ENCODE results near the gene SCD5. TPM values are rescaled to one million over a fixed set of nuclear protein-coding genes. Genes with fewer than 3 reads are reported as not detected.

SCD5 gene
- total and polyA plus RNA-seq, 2 of the 4 experiments (the other 2 are of a cell fraction), result 12.4 to 13.5 TPM

- ChIA-PET CTCF (no interaction called here), POLR2A (ENCODE audit: unreplicated experiment) (no interaction called here)
- intact Hi-C loops (cut with micrococcal nuclease) (no loop called here), dilution Hi-C loops (cut with HindIII; ENCODE audit: low sequenced_read_pairs, unreplicated experiment) (no loop called here), in situ Hi-C loops (cut with MboI; ENCODE audit: low sequenced_read_pairs) (no loop called here)
- H3K27ac ChIP-seq (ENCODE audit: insufficient read depth, low read length), result no peak overlapping the region
- no peak overlapping the region for H2AK5ac ChIP-seq (ENCODE audit: low read depth, low read length)
- H3K4me2 ChIP-seq (ENCODE audit: low read depth, low read length), result no peak overlapping the region
- H3K4ac ChIP-seq (ENCODE audit: low read depth, low read length), result no peak overlapping the region
- H3K56ac ChIP-seq (ENCODE audit: extremely low read depth, insufficient read depth, low read length), result no peak overlapping the region
- no peak overlapping the region for H3K9ac ChIP-seq (ENCODE audit: low read depth, low read length)
- H2BK5ac ChIP-seq (ENCODE audit: low read depth, low read length, poor library complexity, severe bottlenecking), result no peak overlapping the region
- DNase-seq (no peak), ATAC-seq (ENCODE audit: low read depth) (no peak)
- H3K27me3 ChIP-seq (ENCODE audit: control insufficient read depth, insufficient read depth, low read length), result no peaks in the 10 kb centered on the region
- H2BK20ac ChIP-seq (ENCODE audit: low read depth, low read length), result no peak overlapping the region
- no peak overlapping the region for H4K8ac ChIP-seq (ENCODE audit: low read depth in 2 of 2, low read length in 2 of 2)
- no peaks in the 10 kb centered on the region for H3K9me3 ChIP-seq (ENCODE audit: control insufficient read depth, insufficient read depth, low read length)
- no peak overlapping the region for H3K4me3 ChIP-seq (ENCODE audit: insufficient read depth, low read depth, low read length)
- 60% methylated on average over 1 of the region's 2 CpGs; no CpG with 5 or more reads in 1 of the 2 experiments for WGBS, 2 experiments (ENCODE audit: extremely low coverage in 2 of 2, insufficient read length in 1 of 2)
- H3K4me1 ChIP-seq (ENCODE audit: control insufficient read depth, insufficient read depth, low read length), result no peaks in the 10 kb centered on the region
- 0 out of 2 replicates have a peak, but pooled peaks cover 2% of the 10 kb centered on the region for H3K36me3 ChIP-seq (ENCODE audit: control insufficient read depth, insufficient read depth, low read length)
- H4K20me1 ChIP-seq (ENCODE audit: insufficient read depth, low read length), result no peaks in the 10 kb centered on the region
- no peak overlapping the region for H2BK120ac ChIP-seq (ENCODE audit: low read depth, low read length)
- TF ChIP-seq CTCF (conservative IDR thresholded peaks at IDR 0.05; ENCODE audit: low read depth, low read length), result no peak
- no peak for TF ChIP-seq USF2 (IDR thresholded peaks at IDR 0.05; ENCODE audit: low read depth, low read length)
- no peak for TF ChIP-seq MXI1 (IDR thresholded peaks at IDR 0.05; ENCODE audit: borderline replicate concordance, low read depth, low read length)
- no peak for TF ChIP-seq RAD21 (IDR thresholded peaks at IDR 0.05; ENCODE audit: low read length)
- no peak for TF ChIP-seq ELK1 (IDR thresholded peaks at IDR 0.05; ENCODE audit: borderline replicate concordance, low read depth, low read length)
- TF ChIP-seq FOS (IDR thresholded peaks at IDR 0.05; ENCODE audit: low read depth, low read length), result no peak
- no peak for TF ChIP-seq RFX5 (IDR thresholded peaks at IDR 0.05; ENCODE audit: low read depth, low read length)
- no peak for TF ChIP-seq SMC3 (IDR thresholded peaks at IDR 0.05; ENCODE audit: low read depth, low read length)
- no peak for TF ChIP-seq POLR2A (IDR thresholded peaks at IDR 0.05; ENCODE audit: low read depth, low read length)
- no peak for TF ChIP-seq CEBPB (IDR thresholded peaks at IDR 0.05; ENCODE audit: low read depth, low read length)
- TF ChIP-seq MAFK (IDR thresholded peaks at IDR 0.05; ENCODE audit: low read depth, low read length), result no peak
- TF ChIP-seq CHD1 (IDR thresholded peaks at IDR 0.05; ENCODE audit: low read depth, low read length), result no peak
- no peak for TF ChIP-seq NFE2L2 (IDR thresholded peaks at IDR 0.05; ENCODE audit: low read depth, low read length)
- no peak for TF ChIP-seq BHLHE40 (IDR thresholded peaks at IDR 0.05; ENCODE audit: low read depth, low read length)
- no peak for TF ChIP-seq RCOR1 (IDR thresholded peaks at IDR 0.05; ENCODE audit: insufficient replicate concordance, low read length)
- TF ChIP-seq MAZ (IDR thresholded peaks at IDR 0.05; ENCODE audit: borderline replicate concordance, low read depth, low read length), result no peak
- no peak overlapping the region for H3K14ac ChIP-seq (replicated peaks; ENCODE audit: low read depth, low read length)
- H3K23ac ChIP-seq (ENCODE audit: low read depth, low read length), result no peak overlapping the region
- BruUV-seq (replicated peaks), result no TSS peak
- no peak overlapping the region for H2AK9ac ChIP-seq (replicated peaks; ENCODE audit: low read depth, low read length, poor library complexity)
- H3K9me1 ChIP-seq (ENCODE audit: insufficient read depth, low read length), result peaks cover 5% of the 10 kb centered on the region; the same call in 1 of the 2 replicates
- H4K5ac ChIP-seq (ENCODE audit: low read depth, low read length), result no peak overlapping the region
- no peak overlapping the region for H2BK15ac ChIP-seq (ENCODE audit: low read depth, low read length)
- no peak overlapping the region for H3K18ac ChIP-seq (ENCODE audit: low read depth, low read length)
- no peak overlapping the region for H4K91ac ChIP-seq (ENCODE audit: insufficient read depth, low read depth, low read length)
- no peaks in the 10 kb centered on the region; a peak in 1 of 4 replicates for H3K79me1 ChIP-seq (ENCODE audit: low read depth in 1 of 2, low read length in 2 of 2)
- H2AFZ ChIP-seq (replicated peaks; ENCODE audit: low read length, poor library complexity), result no peak overlapping the region
These were observed 100.2 kb downstream of the SCD5 start for GRCh38 chr4:82698412-82698811.

Data from IMR-90 (cell line).